Colon (tissue), 2 donors: ENCODE results near the gene ANXA4.
A peak's percentile ranks its signal among the peaks of the same experiment; 100 is the strongest.
"Not testable (repeated sequence)": the region's sequence is repeated elsewhere in the genome, so short reads cannot be mapped to it uniquely, and the experiment has no call there.

Experiments
- FAIRE-seq: peaks from 2 replicates; lab custom pipeline; 2012; peaks lifted over from hg19 to GRCh38; lab: Jason Lieb, UNC
- donor health status: control.
- donor health status: control.

ANXA4 gene

DNA sequence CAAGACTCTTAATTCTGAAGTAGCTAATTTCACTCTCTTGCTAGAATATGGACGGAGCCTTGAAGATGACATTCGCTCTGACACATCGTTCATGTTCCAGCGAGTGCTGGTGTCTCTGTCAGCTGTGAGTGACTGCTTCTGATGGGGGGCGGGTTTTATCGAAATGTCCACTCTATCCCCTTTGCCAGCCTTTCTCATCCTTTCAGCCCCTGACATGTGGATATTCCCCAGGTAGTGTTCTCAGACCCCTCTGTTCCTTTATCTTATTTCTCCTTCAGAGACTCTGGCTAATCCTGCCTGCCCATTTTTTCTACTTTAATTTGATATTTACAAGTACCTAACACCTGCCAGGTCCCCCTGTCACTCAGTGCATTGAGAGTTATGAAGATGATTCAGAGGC lies 68.6 kb downstream of the ANXA4 start:
- FAIRE-seq = no peak

GRCh38 chr2:69811018-69811417 lies 69.1 kb downstream of the ANXA4 start:
- FAIRE-seq = no peak

DNA sequence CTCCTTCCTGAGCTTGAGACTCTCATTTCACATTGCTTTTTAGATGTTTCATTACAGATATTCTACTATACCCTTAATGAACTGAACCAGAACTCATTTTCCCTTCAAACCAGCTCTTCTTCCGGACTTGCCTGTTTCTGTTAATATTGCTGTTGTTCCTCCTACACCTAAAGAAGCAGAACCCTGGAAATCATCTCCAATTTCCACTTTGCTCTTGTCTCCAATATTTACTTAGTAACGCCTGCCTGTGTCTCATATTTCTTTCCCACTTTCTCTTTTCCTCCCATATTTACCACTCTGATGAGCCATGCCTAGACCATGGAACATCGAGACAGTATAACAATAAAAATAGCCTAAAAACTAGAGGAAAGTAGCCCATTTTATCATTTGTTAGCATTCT lies 69.7 kb downstream of the ANXA4 start:
- no peak for FAIRE-seq

DNA sequence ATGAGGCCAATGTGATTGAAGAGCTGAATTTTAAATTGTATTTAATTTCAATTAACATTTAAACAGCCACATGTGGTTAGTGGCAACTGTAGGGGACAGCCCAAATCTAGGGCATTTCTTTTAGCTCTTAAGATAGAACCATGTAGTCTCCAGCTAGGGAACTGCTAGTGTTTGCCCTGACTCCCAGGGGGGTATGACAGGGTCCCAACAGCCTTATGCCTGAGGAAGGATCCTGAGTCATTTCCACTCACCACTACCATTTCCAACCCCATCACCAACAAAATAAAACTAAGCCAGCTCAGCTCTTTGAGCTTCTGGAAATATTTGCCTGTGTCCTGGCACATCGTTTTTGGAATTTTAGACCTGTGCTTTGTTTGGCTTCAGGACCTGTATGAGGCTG lies 73.8 kb downstream of the ANXA4 start:
- no peak for FAIRE-seq

DNA sequence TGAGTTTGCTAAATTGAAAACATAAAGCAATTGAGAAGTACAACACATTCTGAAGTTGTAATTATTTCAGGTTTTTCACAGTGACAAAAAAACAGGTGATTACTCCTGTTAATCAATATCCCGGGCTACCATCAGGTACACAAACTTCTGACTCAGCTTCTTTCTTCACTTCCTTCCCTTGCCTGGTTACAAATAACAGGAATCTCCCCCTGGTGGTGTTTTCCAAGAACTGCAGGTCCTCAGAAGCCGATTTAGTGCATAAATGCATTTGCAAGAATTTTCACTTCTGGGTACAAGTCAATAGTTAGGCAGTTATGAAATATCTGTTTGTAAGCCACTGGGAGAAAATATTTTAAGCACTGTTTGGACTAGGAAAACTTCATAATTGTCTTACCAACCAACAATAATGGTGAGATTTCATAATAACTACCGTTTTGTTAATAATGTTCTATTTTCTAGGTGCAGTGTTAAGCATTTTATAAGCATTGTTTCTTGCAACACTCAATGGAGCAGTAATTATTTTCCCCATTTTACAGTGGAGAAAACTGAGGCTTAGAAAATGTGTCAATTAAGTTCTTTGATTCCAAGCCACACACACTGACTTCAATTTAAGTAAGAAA lies 75.1 kb downstream of the ANXA4 start:
- FAIRE-seq = no peak

DNA sequence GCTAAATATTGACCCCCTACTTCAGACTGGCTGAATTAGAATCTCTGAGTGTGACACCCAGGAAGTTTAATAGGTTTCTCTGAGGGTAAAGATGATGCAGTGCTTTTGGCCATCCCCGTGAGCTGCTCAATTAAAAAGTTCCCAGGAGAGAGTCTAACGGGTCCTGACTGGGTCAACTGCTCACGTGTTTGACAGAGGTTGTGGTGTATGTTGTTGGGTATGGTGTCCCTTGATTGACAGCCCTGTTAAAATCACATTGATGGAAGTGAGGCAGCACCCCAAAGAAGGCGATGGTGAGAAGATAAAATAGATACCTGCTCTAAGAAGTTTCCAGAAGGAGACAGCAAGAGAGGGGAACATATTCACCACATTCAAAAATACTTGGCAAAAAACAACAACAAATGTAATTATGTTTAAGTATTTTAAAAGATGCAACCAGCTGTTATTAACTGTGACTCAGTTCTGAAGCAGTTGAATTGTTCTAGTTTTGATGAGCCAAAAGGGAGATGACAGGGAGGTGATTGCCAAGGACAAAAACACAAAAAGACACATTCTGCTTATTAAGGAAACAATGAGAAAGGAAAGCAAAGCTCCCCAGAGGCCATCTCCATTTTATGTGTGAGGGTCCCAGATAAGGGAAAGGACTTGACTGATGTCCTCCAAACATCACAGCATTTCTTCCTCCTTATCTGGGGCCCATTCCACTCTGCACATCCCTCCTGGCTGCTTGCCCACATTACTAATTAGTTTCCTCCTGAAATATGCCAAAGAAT lies 76.0 kb downstream of the ANXA4 start:
- FAIRE-seq = no peak

DNA sequence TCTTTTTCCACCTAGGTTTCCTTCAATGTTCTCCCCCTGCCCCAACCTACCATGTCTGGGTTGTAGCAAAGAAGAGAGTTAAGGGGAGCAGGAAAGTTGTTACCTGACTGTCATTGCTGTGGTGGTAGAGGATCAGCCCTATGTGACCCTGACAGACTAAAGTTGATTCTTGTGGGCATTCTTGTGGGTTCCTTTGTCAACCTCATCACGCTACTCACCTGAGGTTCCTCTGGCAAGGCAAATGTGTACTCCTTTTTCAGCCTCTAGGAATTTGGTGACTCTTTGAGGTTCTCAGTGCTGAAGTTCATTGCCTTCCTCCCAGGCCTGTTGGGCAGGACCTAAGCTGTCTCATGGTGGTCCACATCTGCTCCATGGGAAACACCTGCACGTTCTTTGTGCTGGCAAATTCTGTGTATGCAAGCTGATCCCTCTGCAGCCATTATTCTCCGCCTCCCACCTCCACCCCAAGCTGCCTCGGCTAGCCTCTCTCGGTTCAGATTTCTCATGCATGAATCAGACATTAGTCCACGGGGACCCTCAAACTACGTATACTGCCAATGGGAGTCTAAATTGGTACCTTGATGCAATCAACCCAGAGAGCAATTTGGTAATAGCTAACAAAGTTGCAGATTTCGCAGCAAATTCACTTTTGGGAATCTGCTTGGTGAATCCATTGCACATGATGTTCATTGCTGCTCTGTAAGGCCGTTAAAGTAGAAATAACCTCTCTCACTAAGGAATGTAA lies 86.0 kb downstream of the ANXA4 start:
- no peak for FAIRE-seq

- FAIRE-seq = no peak
Measured at GRCh38 chr2:69828938-69829255, 87.0 kb downstream of the ANXA4 start.

- FAIRE-seq = no peak
Measured at GRCh38 chr2:69829256-69830044, 87.5 kb downstream of the ANXA4 start, which contains the start of gene GMCL1. GMCL1 (plus strand) TSS chr2:69829660; CDS start chr2:69829893, 233 bp downstream.

DNA sequence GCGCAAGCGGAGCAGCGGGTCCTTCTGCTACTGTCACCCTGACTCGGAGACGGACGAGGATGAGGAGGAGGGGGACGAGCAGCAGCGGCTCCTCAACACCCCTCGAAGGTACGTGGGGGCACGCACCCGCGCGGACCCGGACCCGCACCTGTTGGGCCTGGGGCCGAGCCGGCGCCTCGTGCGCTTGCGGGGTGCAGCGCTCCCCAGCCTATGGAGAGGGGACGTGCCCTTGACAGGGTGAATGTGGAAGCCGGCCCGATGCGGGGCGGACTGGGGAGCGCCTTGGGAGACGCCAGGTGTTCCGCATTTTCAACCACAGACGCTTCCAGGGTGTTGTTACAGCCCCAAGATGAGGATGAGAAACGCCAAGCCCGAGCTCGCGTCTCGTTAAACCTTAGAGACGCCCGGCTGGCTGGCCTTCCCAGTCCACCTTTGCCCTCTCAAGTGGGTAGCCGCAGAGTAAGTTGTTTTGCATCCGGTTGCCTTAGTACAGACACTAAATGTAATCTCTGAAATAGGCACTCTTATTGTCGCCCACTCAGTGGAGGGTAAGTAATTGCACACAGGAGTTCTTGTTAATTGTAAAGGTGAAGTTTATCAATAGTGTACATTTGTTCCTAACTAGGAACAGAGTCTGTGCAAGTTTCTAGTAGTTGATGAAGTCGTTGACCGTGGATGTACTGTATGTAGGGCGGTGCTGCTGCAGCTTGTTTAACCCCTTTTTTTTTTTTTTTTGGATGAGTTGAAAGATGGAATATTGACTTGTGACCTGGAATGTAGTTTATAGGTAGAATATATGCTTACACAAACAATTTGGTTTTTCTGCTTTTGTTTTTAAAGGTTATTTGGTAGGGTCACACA lies 88.3 kb downstream of the ANXA4 start:
- no peak for FAIRE-seq

DNA sequence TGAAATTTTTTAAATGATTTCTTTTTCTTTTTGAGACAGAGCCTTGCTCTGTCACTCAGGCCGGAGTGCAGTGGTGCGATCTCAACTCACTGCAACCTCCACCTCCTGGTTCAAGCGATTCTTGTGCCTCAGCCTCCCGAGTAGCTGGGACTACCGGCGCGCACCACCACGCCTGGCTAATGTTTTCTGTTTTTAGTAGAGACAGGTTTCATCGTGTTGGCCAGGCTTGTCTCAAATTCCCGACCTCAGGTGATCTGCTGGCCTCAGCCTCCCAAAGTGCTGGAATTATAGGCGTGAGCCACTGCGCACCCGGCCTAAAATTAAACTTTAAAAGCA lies 88.9 kb downstream of the ANXA4 start:
- not testable (repeated sequence) for FAIRE-seq

GRCh38 chr2:69831354-69831905 lies 89.5 kb downstream of the ANXA4 start:
- no peak for FAIRE-seq

- FAIRE-seq = no peak
Measured at GRCh38 chr2:69833752-69834151, 91.8 kb downstream of the ANXA4 start.

GRCh38 chr2:69835666-69836065 lies 93.7 kb downstream of the ANXA4 start:
- no peak for FAIRE-seq

- no peak for FAIRE-seq
Measured at GRCh38 chr2:69836316-69836715, 94.4 kb downstream of the ANXA4 start.

GRCh38 chr2:69837533-69837932 lies 95.6 kb downstream of the ANXA4 start:
- FAIRE-seq = no peak

- FAIRE-seq = peak; percentile 61
Measured at GRCh38 chr2:69843993-69844392, 102.1 kb downstream of the ANXA4 start.

DNA sequence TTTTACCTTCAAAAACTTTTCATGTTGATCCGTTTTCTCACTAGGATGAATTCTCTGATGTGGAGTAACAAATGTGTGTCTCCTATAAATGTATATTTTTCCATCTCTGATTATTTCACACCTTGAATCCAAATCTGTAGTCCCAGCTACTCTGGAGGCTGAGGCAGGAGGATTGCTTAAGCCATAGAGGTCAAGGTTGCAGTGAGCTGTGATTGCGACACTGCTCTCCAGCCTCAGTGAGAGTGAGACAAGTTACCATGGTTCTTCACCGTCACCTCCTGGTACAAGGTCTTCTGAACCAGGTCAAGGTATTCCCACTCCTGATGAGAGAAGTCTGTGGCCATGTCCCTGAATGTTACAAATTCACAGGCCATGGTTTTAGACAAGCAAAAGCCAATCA lies 102.6 kb downstream of the ANXA4 start:
- no peak for FAIRE-seq

DNA sequence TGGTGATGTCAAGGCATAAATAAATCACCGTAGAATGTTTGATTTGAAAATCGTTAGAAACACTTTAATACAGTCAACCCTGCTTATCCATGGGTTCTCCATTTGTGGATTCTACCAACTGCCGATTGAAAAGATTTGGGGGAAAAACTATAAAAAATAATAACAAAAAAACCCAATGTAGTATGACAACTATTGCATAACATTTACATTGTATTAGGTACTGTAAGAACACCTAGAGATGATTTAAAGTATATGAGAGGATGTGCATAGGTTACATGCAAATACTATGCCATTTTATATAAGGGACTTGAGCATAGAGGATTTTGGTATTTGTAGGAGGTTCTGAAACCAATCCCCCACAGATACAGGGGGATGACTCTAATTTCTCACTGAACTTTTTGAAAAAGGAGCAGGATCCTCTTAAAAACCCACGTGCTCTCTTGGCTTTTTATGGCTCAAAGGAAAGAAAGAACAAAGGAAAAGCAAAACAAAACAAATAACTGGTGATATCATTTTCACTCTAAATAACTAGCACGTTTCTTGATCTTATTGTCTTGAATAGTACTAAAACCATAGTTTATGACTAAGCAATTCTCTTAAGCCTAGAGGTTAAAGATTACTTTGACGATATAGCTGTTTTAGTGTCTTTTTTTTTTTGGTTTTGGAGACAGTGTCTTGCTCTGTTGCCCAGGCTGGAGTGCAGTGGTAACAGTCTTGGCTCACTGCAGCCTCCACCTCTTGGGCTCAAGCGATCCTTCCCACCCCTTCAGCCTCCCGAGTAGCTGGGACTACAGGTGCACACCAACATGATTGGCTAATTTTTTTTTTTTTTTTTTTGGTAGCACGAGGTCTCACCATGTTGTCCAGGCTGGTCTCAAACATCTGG lies 104.5 kb downstream of the ANXA4 start:
- FAIRE-seq = no peak
